ENCODE results near the gene FILIP1L.

FILIP1L gene

DNA sequence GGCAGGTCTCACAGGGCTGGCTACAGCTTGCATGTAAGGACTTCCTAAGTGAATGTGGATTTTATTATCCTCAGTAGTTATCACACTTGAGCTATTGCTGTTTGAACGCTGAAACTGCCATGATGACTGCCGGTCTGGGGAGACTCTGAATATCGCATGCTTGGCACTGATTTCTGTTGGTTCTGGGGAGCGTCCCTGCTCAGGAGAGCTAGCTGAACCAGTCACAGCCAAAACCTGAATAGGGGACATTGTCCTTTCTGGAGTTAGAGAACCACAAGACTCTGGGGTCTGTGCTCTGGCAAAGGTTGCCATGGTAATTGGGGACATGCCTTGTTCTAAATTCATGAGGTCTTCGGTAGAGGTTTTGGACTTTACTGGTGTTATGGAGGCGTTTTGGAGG lies 265.9 kb downstream of the FILIP1L start:
- TF ChIP-seq GATA3 (IDR thresholded peaks at IDR 0.05; ENCODE audit: low read depth, low read length): no peak
- no peak for TF ChIP-seq GATA2 (IDR thresholded peaks at IDR 0.05; ENCODE audit: low read depth, low read length)

DNA sequence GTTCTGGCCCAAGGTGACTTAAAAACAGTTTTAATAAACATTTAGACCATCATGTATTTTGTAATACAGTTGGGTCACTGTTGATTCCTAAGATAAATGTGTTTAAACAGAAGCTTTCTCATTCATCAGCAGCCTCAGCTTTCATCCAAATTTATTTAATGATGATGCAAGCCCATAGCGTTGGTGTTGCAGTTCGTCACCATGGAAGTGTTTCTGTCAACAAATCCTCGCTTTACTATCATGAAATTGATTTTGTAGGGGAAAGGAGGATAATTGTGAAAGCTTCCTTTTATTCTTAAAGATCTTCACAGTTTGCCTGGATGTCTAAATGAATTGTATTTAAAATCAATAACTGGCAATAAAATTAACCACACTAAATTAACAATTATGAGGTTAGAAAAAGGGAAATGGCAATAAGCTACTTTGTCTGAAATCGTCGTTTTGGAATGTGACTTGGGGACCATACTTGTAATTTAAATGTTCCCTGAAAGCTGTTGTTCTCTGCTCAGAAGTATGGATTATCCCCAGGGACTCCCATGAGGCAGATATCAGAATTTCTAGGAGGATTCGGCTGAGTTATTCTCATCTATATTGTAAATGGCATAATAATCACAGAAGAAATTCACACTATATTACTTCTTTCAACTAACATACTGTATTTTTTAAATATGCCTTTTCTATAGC lies 267.7 kb downstream of the FILIP1L start:
- no peak for TF ChIP-seq GATA3 (IDR thresholded peaks at IDR 0.05; ENCODE audit: low read depth, low read length)
- TF ChIP-seq GATA2 (IDR thresholded peaks at IDR 0.05; ENCODE audit: low read depth, low read length): no peak

DNA sequence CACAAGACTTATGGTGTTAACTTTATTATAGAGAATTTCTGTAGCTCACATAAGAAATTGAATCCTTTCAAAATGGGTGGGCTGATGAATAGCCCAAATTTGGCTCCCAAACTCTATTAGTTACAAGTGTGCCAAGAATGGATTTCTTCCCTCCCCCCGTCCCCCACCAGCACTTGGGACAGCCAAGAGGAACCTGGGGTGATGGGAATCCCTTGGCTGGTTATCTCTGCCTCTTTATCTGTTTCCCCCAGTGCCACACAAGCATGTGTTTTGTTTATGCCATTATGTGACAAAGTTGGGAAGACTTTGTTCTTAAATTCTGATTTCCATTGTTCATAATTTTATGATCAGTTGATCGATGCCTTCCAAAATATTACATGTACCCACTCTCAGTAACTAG lies 268.3 kb downstream of the FILIP1L start:
- TF ChIP-seq GATA3 (IDR thresholded peaks at IDR 0.05; ENCODE audit: low read depth, low read length): no peak
- no peak for TF ChIP-seq GATA2 (IDR thresholded peaks at IDR 0.05; ENCODE audit: low read depth, low read length)

- TF ChIP-seq GATA2 (IDR thresholded peaks at IDR 0.05; ENCODE audit: low read depth, low read length) (no peak), GATA3 (IDR thresholded peaks at IDR 0.05; ENCODE audit: low read depth, low read length) (no peak)
Observed at GRCh38 chr3:99845331-99845730, 269.0 kb downstream of the FILIP1L start.

DNA sequence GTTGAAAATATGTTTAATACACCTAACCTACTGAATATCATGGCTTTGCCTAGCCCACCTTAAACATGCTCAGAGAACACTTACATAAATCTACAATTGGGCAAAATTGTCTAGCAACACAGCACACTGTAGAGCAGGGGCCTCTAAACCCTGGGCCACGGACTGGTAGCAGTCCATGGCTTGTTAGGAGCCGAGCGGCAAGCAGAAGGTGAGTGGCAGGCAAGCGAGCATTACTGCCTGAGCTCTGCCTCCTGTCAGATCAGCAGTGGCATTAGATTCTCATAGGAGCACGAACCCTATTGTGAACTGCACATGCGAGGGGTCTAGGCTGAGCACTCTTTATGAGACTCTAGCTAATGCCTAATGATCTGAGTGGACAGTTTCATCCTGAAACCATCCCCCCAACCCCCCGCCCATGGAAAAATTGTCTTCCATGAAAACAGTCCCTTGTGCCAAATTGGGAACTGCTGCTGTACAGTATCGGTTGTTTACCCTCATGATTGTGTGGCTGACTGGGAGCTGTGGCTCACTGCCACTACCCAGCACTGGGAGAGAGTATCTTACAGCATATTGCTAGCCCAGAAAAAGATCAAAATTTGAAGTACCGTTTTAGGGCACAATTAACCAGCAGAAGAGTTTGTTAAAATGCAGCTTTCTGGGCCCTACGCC lies 270.6 kb downstream of the FILIP1L start:
- TF ChIP-seq GATA3 (IDR thresholded peaks at IDR 0.05; ENCODE audit: low read depth, low read length): no peak
- TF ChIP-seq GATA2 (IDR thresholded peaks at IDR 0.05; ENCODE audit: low read depth, low read length): no peak

GRCh38 chr3:99842826-99843589 lies 271.3 kb downstream of the FILIP1L start:
- TF ChIP-seq GATA2 (IDR thresholded peaks at IDR 0.05; ENCODE audit: low read depth, low read length): no peak
- TF ChIP-seq GATA3 (IDR thresholded peaks at IDR 0.05; ENCODE audit: low read depth, low read length): no peak

- TF ChIP-seq GATA3 (IDR thresholded peaks at IDR 0.05; ENCODE audit: low read depth, low read length) (no peak), GATA2 (IDR thresholded peaks at IDR 0.05; ENCODE audit: low read depth, low read length) (no peak)
Observed at GRCh38 chr3:99839613-99840012, 274.7 kb downstream of the FILIP1L start.

DNA sequence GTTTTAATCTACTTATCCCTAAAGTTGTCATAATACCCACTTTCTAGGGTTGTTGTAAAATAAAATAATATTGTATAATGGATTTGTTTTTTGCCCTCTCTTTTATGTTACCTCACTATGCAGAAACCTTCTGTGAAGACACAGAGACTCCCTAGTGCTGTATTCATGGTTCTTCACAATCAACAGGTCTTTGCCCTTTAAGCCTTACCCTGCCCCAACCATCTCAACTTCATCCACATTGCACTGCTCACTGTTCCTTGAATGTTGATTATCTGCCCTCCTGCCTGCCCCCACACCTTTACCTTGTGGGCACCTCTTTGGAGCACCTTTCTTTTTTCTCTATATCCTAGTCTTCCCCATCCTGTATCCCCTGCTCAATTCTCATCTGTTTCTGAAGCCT lies 275.5 kb downstream of the FILIP1L start:
- TF ChIP-seq GATA2 (IDR thresholded peaks at IDR 0.05; ENCODE audit: low read depth, low read length) (no peak), GATA3 (IDR thresholded peaks at IDR 0.05; ENCODE audit: low read depth, low read length) (no peak)

- TF ChIP-seq GATA2 (IDR thresholded peaks at IDR 0.05; ENCODE audit: low read depth, low read length): no peak
- TF ChIP-seq GATA3 (IDR thresholded peaks at IDR 0.05; ENCODE audit: low read depth, low read length): no peak
Observed at GRCh38 chr3:99837715-99838114, 276.6 kb downstream of the FILIP1L start.

- no peak for TF ChIP-seq GATA2 (IDR thresholded peaks at IDR 0.05; ENCODE audit: low read depth, low read length)
- TF ChIP-seq GATA3 (IDR thresholded peaks at IDR 0.05; ENCODE audit: low read depth, low read length): no peak
Observed at GRCh38 chr3:99836681-99837080, 277.6 kb downstream of the FILIP1L start.

DNA sequence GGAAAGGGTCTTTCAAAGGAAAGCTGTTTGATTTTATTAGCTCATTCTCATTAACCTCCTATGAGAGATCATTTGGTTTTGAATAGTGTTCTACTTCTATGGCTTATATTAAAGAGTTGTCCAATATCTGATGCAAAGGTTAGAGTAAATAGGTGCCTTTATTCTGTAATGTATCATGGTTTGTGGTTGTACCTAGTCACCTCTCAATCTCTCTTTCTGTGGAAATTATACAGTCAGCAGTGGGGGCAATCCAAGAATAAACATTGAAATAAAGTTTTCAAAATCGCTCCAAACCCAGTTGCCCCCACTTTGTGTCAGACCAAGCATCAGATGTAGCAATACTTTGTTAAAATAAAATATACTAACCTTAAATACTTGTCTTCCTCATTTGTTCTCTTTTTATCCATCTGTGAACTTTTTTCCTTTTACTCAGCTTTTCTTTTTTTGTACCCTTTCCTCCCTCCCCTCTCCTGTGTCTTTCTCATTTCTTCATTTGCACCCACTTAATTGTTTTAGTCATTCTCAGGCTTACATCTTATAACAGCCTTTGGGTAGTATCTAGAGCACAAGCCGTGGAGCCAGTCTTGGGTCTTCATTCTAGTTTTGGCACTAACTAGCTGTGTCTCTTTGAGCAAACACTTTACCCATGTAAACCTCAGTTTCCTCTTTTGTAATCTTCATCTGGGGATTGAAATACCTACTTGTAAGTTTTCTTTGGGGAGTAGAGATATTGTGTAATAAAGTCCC lies 279.9 kb downstream of the FILIP1L start:
- TF ChIP-seq GATA2 (IDR thresholded peaks at IDR 0.05; ENCODE audit: low read depth, low read length) (no peak), GATA3 (IDR thresholded peaks at IDR 0.05; ENCODE audit: low read depth, low read length) (no peak)

DNA sequence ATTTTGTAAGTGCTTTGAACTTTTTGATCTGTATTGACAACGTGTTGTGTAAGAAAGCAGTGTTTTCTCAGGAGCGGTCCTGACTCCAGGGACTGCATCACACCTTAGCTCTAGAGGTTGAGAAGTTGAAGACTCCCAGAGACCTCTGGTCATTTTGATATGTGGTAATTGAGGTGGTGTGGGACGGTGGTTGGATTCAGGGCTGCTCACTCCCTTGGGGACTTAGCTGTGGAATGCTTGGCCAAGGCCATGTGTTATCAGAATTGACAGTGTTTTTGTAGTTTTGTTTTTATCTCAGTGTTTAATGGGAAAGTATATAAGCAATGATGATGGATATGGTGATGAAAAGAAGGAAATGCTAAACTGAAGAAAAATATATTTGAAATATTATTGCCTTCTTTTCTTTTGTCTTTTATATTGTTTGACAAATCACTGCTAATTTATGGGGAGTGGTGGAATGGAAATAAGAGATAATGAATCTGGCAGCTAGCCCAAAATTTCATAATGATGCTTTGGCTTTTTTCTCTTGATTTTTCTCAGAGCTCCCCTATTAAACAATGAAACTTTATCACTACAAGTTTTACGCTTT lies 280.6 kb downstream of the FILIP1L start:
- TF ChIP-seq GATA3 (IDR thresholded peaks at IDR 0.05; ENCODE audit: low read depth, low read length) (no peak), GATA2 (IDR thresholded peaks at IDR 0.05; ENCODE audit: low read depth, low read length) (no peak)

- TF ChIP-seq GATA2 (IDR thresholded peaks at IDR 0.05; ENCODE audit: low read depth, low read length): no peak
Observed at GRCh38 chr3:99829844-99830243, 284.5 kb downstream of the FILIP1L start.

All from SH-SY5Y (cell line).